Measurements from ENCODE around the gene HSBP1. TPM values are rescaled to one million over a fixed set of nuclear protein-coding genes. Genes with fewer than 3 reads are reported as not detected.

Gene HSBP1
- total and polyA plus RNA-seq, 9 of the 15 experiments (the other 6 are each of a cell fraction or from before 2014, with no cell fraction given): 84.9 to 677 (median 204) TPM

DNA sequence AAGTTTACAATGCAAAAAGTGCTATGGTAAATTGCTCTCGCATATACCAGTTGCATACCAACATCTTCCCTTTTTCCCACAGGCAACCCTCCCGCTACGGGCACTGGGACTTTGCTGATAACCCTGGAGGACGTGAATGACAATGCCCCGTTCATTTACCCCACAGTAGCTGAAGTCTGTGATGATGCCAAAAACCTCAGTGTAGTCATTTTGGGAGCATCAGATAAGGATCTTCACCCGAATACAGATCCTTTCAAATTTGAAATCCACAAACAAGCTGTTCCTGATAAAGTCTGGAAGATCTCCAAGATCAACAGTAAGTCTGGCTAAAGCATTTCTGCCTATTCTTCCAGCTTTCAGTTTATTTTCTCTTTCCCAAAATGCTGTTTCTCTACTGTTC is 27.9 kb upstream of the HSBP1 start:
- Histone ChIP-seq H3K36me3 (ENCODE audit: control insufficient read depth, insufficient read depth, low read length) (no peaks in the 10 kb centered on the region), H3K27ac (ENCODE audit: extremely low read depth, low read depth, low read length) (no peak overlapping the region), H3K4me3 (no peak overlapping the region), H2AFZ (ENCODE audit: low read depth, low read length) (no peak overlapping the region), H4K20me1 (replicated peaks; ENCODE audit: control insufficient read depth, insufficient read depth, low read length) (no peaks in the 10 kb centered on the region), H3K79me2 (ENCODE audit: control insufficient read depth, insufficient read depth, low read length) (no peaks in the 10 kb centered on the region), H3K9me3 (replicated peaks; ENCODE audit: control insufficient read depth, insufficient read depth, low read depth, low read length) (no peaks in the 10 kb centered on the region), H3K4me1 (replicated peaks in 1 of 2; ENCODE audit: control insufficient read depth in 2 of 2, insufficient read depth in 2 of 2, low read length in 2 of 2) (no peaks in the 10 kb centered on the region), H3K9me1 (ENCODE audit: control insufficient read depth, insufficient read depth, low read length) (no peaks in the 10 kb centered on the region), H3K9ac (ENCODE audit: insufficient read depth in 1 of 2, low read depth in 2 of 2, low read length in 2 of 2) (no peak overlapping the region), H3K4me2 (ENCODE audit: insufficient read depth, low read length) (no peak overlapping the region), H3K27me3 (ENCODE audit: control insufficient read depth in 2 of 2, insufficient read depth in 2 of 2, low read length in 2 of 2) (peaks cover 17 to 31% of the 10 kb centered on the region in 2 experiments; a peak in 4 of 5 replicates)
- no peak for ATAC-seq
- WGBS (ENCODE audit: insufficient coverage, low coverage, missing lambda C conversion rate): 2% methylated on average over 6 of the region's 6 CpGs
- no peak for DNase-seq (ENCODE audit: extremely low read depth in 1 of 4, low spot score in 3 of 4)
- FAIRE-seq: no peak
- in situ Hi-C loops (cut with MboI) (no loop called here), intact Hi-C loops (cut with micrococcal nuclease) (no loop called here)
- no peak for TF ChIP-seq PHF20 (IDR thresholded peaks at IDR 0.05; ENCODE audit: partially characterized antibody)
- TF ChIP-seq ZNF224 (CRISPR knock-in tag; IDR thresholded peaks at IDR 0.05): no peak
- TF ChIP-seq, protein P1, sequence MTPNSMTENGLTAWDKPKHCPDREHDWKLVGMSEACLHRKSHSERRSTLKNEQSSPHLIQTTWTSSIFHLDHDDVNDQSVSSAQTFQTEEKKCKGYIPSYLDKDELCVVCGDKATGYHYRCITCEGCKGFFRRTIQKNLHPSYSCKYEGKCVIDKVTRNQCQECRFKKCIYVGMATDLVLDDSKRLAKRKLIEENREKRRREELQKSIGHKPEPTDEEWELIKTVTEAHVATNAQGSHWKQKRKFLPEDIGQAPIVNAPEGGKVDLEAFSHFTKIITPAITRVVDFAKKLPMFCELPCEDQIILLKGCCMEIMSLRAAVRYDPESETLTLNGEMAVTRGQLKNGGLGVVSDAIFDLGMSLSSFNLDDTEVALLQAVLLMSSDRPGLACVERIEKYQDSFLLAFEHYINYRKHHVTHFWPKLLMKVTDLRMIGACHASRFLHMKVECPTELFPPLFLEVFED (CRISPR knock-in tag; conservative IDR thresholded peaks at IDR 0.05): no peak
- no peak for TF ChIP-seq ARID2 (IDR thresholded peaks at IDR 0.05)
- no peak for TF ChIP-seq TSC22D4 (tag; IDR thresholded peaks at IDR 0.05)
- TF ChIP-seq ZNF785 (CRISPR knock-in tag; IDR thresholded peaks at IDR 0.05): no peak
- no peak for TF ChIP-seq HDAC6 (IDR thresholded peaks at IDR 0.05; ENCODE audit: low read depth, low read length)
- ChIA-PET CTCF (ENCODE audit: low intra/inter-chr PET ratio) (no interaction called here), POLR2A (interaction anchor here (0.6 kb wide), 1 partner anchor 868 kb away, joined by 3 read pairs; the partner anchor contains the start of gene KLHL36)
- no TSS peak for BruUV-seq (replicated peaks)

All from K562 (cell line).